ENCODE measurements around the gene KRT15. TPM values are rescaled to one million over a fixed set of nuclear protein-coding genes. Genes with fewer than 3 reads are reported as not detected.
A peak's percentile ranks its signal among the peaks of the same experiment; 100 is the strongest.

KRT15 gene
- polyA plus RNA-seq, 1 donor (not counting 4 experiments of a cell fraction or from before 2014, with no cell fraction given): 729 TPM

GRCh38 chr17:41553176-41553575 lies 34.5 kb upstream of the KRT15 start:
- Histone ChIP-seq H3K36me3 (ENCODE audit: control insufficient read depth in 2 of 2, extremely low read depth in 1 of 2, insufficient read depth in 2 of 2, low read length in 2 of 2) (no peaks in the 10 kb centered on the region), H3K27ac (ENCODE audit: control insufficient read depth, insufficient read depth, low read length) (no peak overlapping the region), H3K27me3 (ENCODE audit: control insufficient read depth, extremely low read depth, insufficient read depth, low read length) (no peaks in the 10 kb centered on the region), H3K9ac (ENCODE audit: control insufficient read depth, extremely low read depth, insufficient read depth, low read length) (no peak overlapping the region), H3K4me1 (ENCODE audit: control insufficient read depth, extremely low read depth, insufficient read depth, low read length) (peaks cover 43% of the 10 kb centered on the region), H3K9me1 (ENCODE audit: control insufficient read depth, extremely low read depth, insufficient read depth, low read length) (no peaks in the 10 kb centered on the region), H3K4me3 (ENCODE audit: control insufficient read depth in 2 of 3, extremely low read depth in 1 of 3, insufficient read depth in 2 of 3, low read depth in 1 of 3, low read length in 3 of 3) (no peak overlapping the region), H3K4me2 (ENCODE audit: control insufficient read depth, extremely low read depth, insufficient read depth, low read depth, low read length) (no peak overlapping the region), H4K20me1 (ENCODE audit: control insufficient read depth, extremely low read depth, insufficient read depth, low read length) (no peaks in the 10 kb centered on the region), H3K79me2 (ENCODE audit: control insufficient read depth, insufficient read depth, low read length) (no peaks in the 10 kb centered on the region), H3K9me3 (ENCODE audit: control insufficient read depth, low read depth, low read length) (no peaks in the 10 kb centered on the region), H2AFZ (ENCODE audit: control insufficient read depth, low read length) (no peak overlapping the region)
- dilution Hi-C loops (cut with MboI; ENCODE audit: extremely low pct_ligation_motif_present, low sequenced_read_pairs): no loop called here
- FAIRE-seq: peak; percentile 82
- no peak for DNase-seq (ENCODE audit: low read depth, low spot score)
- no peak for TF ChIP-seq EZH2 (IDR thresholded peaks at IDR 0.05; ENCODE audit: low read length)
- no peak for TF ChIP-seq CTCF (optimal IDR thresholded peaks at IDR 0.05 in 1 of 3, IDR thresholded peaks at IDR 0.05 in 1 of 3, conservative IDR thresholded peaks at IDR 0.05 in 1 of 3; ENCODE audit: extremely low read depth in 1 of 3, insufficient read depth in 2 of 3, low read length in 3 of 3)

GRCh38 chr17:41552455-41552854 lies 33.8 kb upstream of the KRT15 start:
- dilution Hi-C loops (cut with MboI; ENCODE audit: extremely low pct_ligation_motif_present, low sequenced_read_pairs): no loop called here
- H3K79me2 ChIP-seq (ENCODE audit: control insufficient read depth, insufficient read depth, low read length): no peaks in the 10 kb centered on the region
- TF ChIP-seq CTCF (optimal IDR thresholded peaks at IDR 0.05 in 1 of 3, IDR thresholded peaks at IDR 0.05 in 1 of 3, conservative IDR thresholded peaks at IDR 0.05 in 1 of 3; ENCODE audit: extremely low read depth in 1 of 3, insufficient read depth in 2 of 3, low read length in 3 of 3) (no peak), EZH2 (IDR thresholded peaks at IDR 0.05; ENCODE audit: low read length) (no peak)
- H3K4me3 ChIP-seq (ENCODE audit: control insufficient read depth in 2 of 3, extremely low read depth in 1 of 3, insufficient read depth in 2 of 3, low read depth in 1 of 3, low read length in 3 of 3): no peak overlapping the region
- no peak overlapping the region for H3K4me2 ChIP-seq (ENCODE audit: control insufficient read depth, extremely low read depth, insufficient read depth, low read depth, low read length)
- no peak overlapping the region for H3K9ac ChIP-seq (ENCODE audit: control insufficient read depth, extremely low read depth, insufficient read depth, low read length)
- no peaks in the 10 kb centered on the region for H3K36me3 ChIP-seq (ENCODE audit: control insufficient read depth in 2 of 2, extremely low read depth in 1 of 2, insufficient read depth in 2 of 2, low read length in 2 of 2)
- H3K27me3 ChIP-seq (ENCODE audit: control insufficient read depth, extremely low read depth, insufficient read depth, low read length): no peaks in the 10 kb centered on the region
- H3K27ac ChIP-seq (ENCODE audit: control insufficient read depth, insufficient read depth, low read length): no peak overlapping the region
- H2AFZ ChIP-seq (ENCODE audit: control insufficient read depth, low read length): no peak overlapping the region
- no peak for DNase-seq (ENCODE audit: low read depth, low spot score)
- H3K9me3 ChIP-seq (ENCODE audit: control insufficient read depth, low read depth, low read length): no peaks in the 10 kb centered on the region
- no peaks in the 10 kb centered on the region for H3K9me1 ChIP-seq (ENCODE audit: control insufficient read depth, extremely low read depth, insufficient read depth, low read length)
- H4K20me1 ChIP-seq (ENCODE audit: control insufficient read depth, extremely low read depth, insufficient read depth, low read length): no peaks in the 10 kb centered on the region
- H3K4me1 ChIP-seq (ENCODE audit: control insufficient read depth, extremely low read depth, insufficient read depth, low read length): peaks cover 49% of the 10 kb centered on the region
- FAIRE-seq: no peak
